ENCODE measurements around the gene ZNF674.

DNA sequence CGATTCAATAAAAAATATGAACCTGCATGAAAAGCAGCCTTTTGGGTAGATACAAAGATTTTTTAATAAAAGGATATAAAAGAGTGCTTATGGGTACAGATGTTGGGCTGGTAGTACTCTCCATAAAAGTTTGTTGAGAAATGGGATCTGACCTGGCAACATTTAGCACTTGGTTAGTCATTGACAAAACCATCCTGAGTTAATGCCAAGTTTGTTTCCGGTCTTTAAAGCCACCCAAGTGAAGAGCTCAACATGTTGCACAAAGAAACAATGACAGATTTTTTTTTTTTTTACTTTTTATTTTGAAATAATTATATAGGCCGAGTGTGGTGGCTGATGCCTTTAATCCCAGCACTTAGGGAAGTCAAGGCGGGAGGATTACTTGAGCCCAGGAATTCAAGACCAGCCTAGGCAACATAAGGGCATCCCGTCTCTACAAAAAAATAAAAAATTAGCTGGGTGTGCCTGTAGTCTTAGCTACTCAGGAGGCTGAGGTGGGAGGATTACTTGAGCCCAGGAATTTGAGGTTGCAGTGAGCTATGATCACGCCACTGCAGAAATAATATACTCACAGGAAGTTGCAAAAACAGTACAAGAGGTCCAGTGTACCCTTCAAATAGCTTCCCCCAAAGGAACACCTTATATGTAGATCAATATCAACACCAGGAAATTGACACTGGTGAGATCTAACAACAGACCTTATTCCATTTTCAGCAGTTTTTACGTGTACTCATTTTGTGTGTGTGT lies 44.9 kb upstream of the ZNF674 start:
- TF ChIP-seq, protein P1, sequence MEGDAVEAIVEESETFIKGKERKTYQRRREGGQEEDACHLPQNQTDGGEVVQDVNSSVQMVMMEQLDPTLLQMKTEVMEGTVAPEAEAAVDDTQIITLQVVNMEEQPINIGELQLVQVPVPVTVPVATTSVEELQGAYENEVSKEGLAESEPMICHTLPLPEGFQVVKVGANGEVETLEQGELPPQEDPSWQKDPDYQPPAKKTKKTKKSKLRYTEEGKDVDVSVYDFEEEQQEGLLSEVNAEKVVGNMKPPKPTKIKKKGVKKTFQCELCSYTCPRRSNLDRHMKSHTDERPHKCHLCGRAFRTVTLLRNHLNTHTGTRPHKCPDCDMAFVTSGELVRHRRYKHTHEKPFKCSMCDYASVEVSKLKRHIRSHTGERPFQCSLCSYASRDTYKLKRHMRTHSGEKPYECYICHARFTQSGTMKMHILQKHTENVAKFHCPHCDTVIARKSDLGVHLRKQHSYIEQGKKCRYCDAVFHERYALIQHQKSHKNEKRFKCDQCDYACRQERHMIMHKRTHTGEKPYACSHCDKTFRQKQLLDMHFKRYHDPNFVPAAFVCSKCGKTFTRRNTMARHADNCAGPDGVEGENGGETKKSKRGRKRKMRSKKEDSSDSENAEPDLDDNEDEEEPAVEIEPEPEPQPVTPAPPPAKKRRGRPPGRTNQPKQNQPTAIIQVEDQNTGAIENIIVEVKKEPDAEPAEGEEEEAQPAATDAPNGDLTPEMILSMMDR (conservative IDR thresholded peaks at IDR 0.05; ENCODE audit: low read depth, low read length), result no peak
- no peak for TF ChIP-seq EZH2phosphoT487 (IDR thresholded peaks at IDR 0.05; ENCODE audit: borderline replicate concordance, low read length)
- TF ChIP-seq EZH2 (IDR thresholded peaks at IDR 0.05; ENCODE audit: low read length, unreplicated experiment), result no peak

All from PC-3 (cell line).